Fibroblast of skin of right biceps (primary cell): ENCODE measurements around the gene SELENOO.
"Not testable (repeated sequence)": the region's sequence is repeated elsewhere in the genome, so short reads cannot be mapped to it uniquely, and the experiment has no call there.

Experiments used
- DNase-seq: peaks from one replicate; pipeline ENCODE4 v3.0.0-alpha.2; 2013

SELENOO gene

DNA sequence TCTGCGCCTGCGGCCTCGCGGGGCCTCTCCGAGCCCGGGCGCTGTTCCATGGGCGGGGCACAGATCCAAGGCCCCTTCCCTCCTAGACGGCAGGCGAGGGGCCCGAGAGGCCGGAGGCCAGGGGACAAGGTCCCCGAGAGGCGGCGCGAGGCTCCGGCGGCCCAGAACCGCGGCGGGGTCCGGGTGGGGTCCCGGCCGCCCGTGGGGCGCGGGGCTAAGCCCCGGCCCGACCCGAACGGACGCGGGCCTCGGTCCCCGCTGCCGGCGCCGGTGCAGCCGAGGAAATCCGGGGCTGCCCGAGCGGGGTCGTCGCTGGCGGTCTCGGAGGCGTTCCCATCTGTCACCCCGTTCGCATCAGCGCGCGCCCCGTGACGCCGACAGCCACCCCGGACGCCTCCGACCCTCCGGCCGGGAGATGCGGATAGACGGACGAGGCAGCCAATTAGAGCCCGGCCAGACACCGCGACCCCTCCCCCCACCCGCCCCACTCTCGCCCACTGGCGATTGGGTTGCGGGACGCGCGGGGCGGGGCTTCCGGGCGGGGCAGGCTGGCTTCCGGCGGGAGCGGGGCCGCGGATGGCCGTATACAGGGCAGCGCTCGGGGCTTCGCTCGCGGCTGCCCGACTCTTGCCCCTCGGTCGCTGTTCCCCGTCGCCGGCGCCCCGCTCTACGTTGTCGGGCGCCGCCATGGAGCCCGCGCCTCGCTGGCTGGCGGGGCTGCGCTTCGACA lies at the start of gene SELENOO:
TSS of gene SELENOO (plus strand) at position 551 of the 730 bp plus-strand sequence. CDS start at position 577, 26 bp downstream.
- DNase-seq = peak; percentile 88

GRCh38 chr22:50151571-50152537 lies 49.0 kb upstream of the SELENOO start:
- DNase-seq = no peak

DNA sequence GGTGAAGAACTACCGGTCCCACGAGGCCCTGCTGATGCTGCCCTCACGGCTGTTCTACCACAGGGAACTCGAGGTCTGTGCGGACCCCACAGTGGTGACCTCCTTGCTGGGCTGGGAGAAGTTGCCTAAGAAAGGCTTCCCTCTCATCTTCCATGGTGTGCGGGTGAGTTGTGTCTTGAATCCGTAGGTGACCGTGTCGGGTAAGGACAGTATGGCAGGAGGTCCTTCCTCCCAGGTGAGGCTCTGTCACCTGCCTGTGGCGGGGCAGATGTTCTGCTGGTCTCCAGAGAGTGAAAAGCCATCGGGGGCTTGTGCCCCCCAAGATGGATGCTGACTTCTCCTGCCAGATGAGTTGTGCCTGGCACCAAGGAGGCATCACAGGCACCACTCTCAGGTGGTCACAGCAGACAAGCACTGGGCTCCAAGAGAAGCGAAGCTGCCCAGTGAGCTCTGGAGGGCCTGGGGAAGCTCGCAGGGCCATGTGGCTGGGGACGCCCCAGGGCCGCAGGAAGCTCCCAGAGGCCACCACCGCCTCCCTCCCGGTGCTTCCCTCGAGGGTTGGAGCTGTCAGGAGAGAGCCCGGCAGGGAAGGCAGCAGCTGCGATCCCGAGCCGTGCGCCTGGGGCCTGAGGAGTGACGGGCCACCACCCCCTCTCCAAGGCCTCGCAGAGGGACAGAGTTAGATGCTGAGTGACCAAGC lies 47.6 kb upstream of the SELENOO start:
- no peak for DNase-seq

- DNase-seq = no peak
Measured at GRCh38 chr22:50153756-50154140, 47.1 kb upstream of the SELENOO start.

DNA sequence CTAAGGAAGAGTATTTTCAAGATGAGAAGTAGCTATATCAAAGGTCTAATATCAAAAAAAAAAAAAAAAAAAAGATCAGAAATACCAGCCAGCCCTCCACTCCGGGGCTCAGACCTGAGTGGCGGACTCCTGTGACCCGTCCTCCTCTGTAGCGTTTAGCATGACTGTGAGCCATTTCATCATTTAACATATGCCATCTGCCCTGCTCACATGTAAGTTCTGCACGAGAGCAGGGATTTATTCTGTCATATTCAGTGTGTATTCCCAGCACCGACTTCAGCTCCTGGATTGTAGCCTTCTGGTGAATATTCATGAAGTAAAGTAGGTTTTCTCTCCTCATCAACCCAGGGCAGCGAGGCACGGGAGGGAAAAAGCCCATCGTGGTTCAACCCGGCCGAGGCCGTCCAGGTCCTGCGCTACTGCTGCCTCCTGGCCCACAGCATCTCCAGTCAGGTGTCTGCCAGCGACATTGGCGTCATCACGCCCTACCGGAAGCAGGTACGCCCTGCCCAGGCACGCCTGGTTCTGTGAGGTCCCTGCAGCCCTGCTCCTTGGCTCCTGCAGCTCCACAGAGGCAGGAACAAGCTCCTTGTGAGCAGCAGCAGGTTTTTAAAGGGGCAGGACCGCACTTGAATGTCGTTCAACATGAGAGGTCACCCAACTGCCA lies 43.0 kb upstream of the SELENOO start:
- DNase-seq = no peak

DNA sequence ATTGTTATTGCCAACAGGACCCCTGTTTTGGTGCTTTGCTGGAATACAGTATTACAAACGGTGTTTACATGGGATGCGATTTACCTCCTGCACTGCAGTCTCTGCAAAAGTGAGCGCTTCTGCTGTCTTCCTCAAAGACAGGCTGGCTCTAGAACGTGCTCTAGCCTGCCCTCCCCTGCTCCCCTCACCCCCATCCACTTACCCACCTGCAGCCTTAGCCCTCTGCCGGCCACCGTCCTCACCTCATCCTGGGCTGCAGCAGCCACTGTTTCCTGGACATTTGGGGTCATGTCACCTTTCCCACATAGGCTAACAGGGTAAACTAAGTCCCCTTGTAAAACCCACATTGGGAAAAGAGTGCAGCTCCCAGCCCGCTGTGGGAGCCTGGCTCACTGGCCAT lies 39.9 kb upstream of the SELENOO start:
- no peak for DNase-seq

- no peak for DNase-seq
Measured at GRCh38 chr22:50161508-50162390, 39.1 kb upstream of the SELENOO start.

DNA sequence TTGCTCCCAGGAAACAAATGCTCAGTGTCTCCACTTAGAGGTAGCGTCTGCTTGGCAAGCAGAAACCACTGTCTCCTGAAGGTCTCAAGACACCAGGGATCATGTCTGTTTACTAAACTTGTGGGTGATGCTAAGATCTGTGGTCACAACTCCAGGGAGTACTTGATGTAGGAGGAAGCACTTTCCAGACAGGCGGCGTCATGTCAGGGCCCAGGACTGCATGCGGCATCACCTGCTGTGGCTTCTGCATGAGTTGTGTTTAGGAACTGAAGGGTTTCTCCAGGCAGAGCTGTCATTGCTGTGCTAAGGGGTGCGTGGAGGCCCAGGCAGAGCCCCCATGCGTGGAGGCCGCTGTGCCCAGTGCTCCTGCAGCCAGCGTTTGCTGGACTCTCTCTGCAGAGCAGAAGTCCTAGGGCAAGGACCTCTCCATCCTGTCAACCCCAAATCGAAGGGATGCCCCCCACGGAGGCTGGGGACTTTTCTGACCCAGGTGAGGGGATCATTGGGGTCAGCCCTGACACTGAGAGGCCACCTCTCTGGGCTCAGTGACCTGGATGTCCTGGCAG lies 38.3 kb upstream of the SELENOO start:
- DNase-seq = no peak

- DNase-seq = no peak
Measured at GRCh38 chr22:50165436-50166123, 35.2 kb upstream of the SELENOO start.

DNA sequence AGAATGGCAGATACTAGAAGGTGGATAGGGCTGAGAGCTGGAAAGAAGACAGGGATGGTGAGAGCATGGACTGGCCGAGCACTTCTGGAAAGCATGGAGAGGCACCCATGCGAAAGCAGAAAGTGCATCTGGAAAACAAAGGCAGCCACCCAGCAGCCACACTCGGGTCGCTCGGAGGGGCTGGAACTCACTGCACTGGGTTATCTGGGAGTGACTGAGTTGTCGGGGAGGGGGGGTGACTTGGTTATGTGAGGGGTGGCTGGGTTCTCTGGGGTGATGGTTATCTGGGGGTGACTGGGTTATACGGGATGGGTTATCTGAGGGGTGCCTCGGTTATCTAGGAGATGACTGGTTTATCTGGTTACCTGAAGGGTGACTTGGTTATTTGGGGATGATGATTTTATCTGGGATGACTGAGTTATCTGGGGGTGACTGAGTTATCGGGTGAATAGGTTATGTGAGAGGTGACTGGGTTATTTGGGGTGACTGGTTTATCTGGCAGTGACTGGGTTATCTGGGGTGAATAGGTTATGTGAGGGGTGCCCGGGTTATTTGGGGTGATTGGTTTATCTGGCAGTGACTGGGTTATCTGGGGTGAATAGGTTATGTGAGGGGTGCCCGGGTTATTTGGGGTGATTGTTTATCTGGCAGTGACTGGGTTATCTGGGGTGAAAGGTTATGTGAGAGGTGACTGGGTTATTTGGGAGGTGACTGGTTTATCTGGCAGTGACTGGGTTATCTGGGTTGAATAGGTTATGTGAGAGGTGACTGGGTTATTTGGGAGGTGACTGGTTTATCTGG lies 32.9 kb upstream of the SELENOO start:
- no peak for DNase-seq

- not testable (repeated sequence) for DNase-seq
Measured at GRCh38 chr22:50168490-50169180, 32.2 kb upstream of the SELENOO start.

DNA sequence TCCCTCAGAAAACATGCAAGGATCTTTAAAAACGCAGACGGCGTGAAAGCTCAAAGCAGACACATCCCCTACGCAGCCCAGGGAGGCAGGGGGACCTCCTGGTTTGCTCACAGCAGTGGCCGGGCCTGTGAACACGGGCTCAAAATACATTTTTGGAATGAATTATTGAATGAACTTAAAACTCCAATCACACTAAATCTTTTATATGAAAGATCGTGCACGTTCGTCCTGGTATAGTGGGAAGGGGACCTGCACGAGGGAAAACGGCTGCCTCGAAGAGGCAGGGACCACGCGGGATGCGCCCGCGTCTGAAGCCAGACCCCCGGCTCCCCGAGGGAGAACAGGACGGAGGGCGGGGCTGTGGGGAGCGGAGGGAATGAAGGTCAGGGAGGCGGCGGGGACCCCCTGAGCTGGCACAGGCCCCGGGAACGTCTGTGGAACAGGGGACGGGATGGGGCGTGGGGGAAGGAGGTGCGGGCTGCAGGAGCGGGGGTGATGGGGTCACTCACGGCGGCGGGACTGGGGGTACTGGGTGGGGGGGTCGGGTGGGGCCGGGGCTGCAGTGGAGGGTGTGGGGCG lies 31.5 kb upstream of the SELENOO start:
- DNase-seq = no peak

GRCh38 chr22:50169774-50170341 lies 31.0 kb upstream of the SELENOO start:
- DNase-seq = peak; percentile 38

- DNase-seq = no peak
Measured at GRCh38 chr22:50170453-50171318, 30.1 kb upstream of the SELENOO start, which contains the start of gene PANX2. TSS of gene PANX2 (plus strand) at chr22:50170731. CDS start at chr22:50170731, 0 bp downstream.

DNA sequence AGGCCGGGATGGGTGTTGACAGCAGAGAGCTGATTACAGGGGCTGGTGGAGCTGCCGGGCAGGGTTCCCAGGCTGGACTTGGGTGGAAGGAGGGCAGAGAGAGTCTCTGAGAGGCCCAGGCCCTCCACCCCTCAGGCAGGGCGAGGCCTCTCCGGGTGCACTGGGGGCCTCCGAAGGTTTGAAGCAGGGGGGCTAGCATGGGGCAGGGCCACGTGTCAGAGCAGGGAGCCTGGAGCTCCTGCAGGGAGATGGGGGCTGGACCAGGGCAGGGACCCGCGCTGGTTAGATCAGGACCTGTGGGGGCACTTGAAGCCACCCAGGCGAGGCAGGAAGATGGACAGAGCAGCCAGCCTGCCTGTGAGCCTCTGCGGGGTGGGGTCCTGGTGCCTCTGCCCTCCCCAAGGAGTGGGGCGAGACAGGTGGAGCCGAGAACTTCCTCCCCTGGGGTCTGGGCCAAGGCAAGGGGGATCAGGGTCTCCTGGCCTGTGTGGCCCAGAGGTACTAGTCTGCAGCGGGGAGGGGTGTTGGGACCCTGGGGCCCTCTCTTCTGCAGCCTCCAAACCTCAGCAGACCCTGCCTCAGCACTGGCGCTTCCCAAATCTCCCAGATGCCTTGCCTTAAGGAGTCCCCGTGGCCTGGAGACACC lies 29.4 kb upstream of the SELENOO start:
- DNase-seq = no peak

DNA sequence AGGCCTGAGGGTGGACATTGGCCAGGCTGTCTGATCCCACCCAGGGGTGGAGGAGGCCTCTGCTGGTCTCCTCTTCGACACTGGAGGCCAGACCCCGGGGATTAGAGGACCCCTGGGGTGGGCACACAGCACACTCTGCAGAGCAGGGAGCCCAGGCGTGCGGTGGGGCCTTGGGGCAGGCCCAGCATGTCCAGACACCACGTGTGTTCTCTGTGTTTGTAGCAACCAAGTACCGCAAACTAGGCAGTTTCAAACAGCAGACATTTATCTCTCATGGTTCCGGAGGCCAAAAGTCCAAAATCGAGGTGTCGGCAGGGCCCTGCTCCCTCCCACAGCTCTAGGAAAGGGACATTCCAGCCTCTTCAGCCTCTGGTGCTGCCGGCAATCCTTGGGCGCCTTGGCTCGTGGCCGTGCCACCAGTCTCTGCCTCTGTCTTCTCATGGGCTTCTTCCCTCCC lies 28.8 kb upstream of the SELENOO start:
- DNase-seq = no peak
